T-helper 1 cell treated with Interleukin-12 subunit alpha and Interleukin-12 subunit beta and Interleukin-4 antibody, amounts not matched to agents 30 ng/mL and 1 ng/mL, for 36 hours (primary cell): ENCODE data around the gene XPOT. TPM values are rescaled to one million over a fixed set of nuclear protein-coding genes. Genes with fewer than 3 reads are reported as not detected.

Experiments used
- intact Hi-C: fragments of 100-400 bp; cut with micrococcal nuclease; formaldehyde crosslinking; loops from one replicate; pipeline ENCODE4 v1.15.1; 2024
- total RNA-seq: library from RNA; stranded (reverse); gene quantifications from 2 replicates; pipeline ENCODE4 v1.2.3, GENCODE V29; 2022

The XPOT gene
- total RNA-seq, 1 donor from 2014 or later: 123 TPM

DNA sequence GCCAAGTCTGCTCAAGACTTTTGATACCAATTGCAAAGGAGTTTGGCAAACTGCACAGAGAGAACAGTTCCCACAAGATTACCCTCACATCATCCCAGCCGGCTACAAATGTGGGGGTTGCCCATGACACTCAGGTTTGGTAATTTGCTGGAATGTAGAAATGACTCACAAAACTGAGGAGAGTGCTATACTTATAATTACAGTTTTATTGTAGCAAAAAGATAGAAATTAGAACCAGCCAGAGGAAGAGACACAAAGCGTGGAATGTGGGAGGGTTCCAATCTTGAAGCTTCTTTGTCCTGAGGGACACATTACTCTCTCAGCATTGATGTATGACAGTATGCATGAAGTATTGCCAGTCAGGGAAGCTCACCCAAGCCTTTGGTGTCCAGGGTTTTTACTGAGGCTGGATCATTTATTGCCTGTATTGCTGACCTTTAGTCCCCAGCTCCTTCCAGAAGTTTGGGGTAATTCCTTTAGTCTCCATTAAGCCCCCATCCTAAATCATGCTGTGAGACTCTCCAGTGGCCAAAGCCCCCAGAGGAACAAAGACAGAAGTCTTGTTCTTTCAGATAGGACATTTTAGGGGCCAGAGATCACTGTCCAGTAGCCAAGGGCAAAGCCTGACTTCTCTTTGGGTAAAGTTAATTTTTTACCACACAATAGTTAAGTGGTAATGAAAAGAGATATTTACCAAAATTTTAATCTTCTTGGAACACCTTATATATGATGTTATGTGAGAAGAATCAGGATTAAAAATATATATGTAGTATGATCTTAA, 57.6 kb downstream of the XPOT start:
- intact Hi-C loops: no loop called here

DNA sequence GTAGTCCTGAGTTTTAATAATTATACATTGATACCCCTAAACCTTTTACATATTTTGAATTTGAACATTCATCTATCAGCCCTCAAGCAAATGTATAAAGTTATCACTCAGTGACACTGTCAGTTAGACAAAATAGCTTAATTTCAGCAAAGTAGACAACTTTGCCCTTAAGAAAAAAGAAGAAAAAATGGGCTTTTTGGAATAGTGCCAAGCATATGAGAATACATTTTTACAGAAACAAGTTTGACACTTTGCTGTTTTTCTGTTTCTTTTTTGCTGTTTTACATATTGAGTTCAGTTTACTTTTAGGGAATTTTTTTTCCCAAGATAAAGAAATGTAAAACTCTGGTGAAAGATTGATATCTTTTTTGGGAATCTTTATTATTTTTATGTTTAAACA, 62.0 kb downstream of the XPOT start:
- intact Hi-C loops: no loop called here

DNA sequence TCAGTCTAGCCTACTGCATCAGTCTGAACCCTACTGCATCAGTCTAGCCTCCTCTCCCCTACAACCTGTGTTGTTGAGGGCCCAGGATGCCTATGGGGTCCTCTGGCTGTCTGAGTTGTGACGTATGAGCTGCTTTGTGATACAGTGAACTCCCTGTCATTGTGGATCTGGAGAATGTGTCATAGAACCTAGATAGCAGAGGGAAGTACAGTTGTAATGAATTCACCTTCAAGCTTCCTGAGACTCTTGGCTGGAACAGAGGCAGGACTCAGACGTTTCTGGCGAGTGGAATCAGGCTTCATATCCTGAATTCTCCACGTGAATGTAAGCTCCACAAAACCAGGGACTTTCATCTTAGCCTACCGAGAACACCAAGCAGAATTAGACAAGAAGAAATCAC, 64.8 kb downstream of the XPOT start:
- intact Hi-C loops: no loop called here

DNA sequence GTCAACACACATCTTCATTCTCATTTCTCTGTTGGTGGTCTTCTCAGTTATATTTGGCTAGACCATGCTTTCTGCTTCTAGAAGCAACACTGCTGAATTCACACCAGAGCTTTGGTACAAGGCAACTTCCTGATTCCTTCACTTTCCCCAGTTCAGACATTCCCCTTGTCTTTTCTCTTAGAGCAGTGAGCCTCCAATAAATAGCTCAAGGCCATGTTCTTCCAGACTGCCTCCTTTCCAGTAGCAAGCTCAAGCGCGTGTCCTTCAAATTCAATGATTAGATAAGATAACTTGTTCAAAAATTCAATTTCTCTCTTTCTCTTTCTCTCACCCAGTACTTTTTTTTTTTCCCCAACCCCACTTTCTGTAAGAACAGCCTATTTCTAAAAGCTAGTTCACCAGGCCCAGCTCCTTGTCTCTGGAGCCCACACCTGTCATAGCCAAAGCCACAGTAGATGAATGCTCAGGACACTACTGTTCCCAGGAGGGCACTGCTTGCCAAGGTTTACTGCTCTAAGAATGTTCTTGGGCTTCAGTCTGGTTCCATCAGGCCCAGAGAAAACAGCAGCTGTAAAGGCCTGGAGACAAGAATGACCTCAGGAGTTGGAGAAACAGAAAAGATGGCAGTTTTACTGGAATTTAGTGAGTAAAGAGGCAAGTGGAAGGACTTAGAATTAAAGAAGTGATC, 65.4 kb downstream of the XPOT start:
- intact Hi-C loops: no loop called here

DNA sequence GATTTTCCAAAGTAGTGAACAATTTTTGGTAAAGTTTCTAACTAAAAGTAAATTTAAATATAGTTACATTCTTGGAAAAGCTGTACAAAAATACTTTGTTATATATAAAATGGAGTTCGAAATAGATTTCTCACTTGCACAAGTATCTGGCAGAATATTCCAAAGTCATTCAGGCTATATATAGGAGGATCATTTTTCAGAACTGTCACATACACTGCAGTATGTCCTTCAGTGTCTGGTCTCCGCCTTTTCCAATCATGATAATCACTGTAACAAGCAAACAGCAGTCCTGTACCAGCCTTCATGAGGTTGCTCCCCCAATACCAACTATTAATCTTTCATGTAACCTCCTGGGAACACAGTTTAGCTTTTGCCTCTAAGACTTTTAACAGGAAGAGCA, 66.3 kb downstream of the XPOT start:
- intact Hi-C loops: no loop called here

DNA sequence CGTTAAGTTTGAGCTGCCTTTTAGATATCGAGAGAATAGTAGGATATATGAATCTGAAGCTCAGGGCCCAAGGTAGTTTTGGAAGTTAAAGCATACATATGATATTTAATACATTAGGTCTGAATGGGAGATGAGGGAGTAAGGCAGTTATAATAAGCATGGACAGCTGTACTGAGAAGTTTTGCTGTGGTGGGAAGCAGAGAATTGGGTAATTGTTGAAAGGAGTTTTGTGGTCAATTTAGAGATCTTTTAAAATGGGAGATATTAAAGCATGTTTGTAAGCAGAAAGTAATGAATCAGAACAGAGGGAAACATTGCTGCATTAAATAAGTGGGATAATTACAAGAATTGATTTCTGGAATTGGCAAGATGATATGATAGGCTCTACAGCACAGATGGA, 69.0 kb downstream of the XPOT start:
- intact Hi-C loops: no loop called here

DNA sequence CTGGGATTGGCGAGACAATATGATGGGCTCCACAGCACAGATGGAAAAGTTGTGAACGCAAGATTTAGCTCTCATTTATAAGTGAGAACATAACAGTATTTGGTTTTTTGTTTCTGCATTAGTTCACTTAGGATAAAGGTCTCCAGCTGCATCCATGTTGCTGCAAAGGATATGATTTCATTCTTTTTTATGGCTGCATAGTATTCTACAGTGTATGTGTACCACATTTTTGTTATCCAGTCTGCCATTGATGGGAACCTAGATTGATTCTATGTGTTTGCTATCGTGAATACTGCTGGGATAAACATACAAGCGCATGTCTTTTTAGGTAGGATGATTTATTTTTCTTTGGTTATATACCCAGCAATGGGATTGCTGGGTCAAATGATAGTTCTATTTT, 71.3 kb downstream of the XPOT start:
- intact Hi-C loops: no loop called here

DNA sequence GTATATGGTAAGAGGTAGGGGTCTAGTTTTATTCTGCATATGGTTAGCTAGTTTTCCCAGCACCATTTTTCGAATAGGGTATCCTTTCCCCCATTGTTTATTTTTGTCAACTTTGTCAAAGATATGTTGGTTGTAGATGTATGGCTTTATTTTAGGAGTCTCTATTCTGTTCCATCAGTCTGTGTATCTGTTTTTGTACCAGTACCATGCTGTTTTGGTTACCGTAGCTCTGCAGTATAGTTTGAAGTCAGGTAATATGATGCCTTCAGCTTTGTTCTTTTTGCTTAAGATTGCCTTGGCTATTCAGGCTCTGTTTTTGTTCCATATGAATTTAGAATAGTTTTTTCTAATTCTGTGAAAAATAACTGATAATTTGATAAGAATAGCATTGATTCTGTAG, 72.7 kb downstream of the XPOT start:
- intact Hi-C loops: no loop called here

DNA sequence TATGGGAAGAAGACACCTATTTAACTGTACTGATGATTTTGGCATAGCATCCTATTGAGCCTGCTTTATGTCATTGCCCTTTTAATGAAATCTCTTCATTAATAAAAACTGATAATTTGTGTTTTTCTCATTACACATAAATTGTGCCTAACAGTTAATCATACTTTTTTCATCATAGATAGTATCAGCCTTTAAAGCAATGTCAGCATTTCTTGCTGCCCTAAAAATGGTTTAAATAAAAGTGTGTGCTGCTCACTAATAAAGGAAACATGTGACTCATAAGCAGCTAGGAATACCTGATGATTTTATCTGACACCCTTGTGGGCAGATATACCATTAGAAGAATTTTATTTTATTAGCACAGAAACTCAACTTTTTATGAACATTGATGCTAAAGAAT, 74.5 kb downstream of the XPOT start:
- intact Hi-C loops: no loop called here

DNA sequence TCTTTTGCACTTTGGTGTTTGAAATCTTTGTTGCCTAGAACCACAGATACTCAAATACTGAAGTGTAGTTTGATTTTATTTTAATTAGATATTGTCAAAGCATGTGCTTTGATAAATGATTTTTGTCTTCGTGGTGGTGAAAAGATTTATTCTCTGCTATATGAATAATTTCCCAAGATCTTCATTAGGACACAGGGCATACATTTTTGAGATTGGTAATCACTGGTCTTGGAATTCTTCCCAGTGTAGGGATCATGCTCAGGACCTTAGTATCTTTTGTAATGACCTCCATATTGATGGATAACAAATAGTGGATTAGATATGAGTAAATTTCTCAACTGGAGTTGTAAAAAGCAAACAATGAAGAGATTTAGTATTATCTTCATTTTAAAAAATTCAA, 76.0 kb downstream of the XPOT start:
- intact Hi-C loops: loop anchor here (5.0 kb wide), 1 partner anchor 63 kb away; no protein-coding TSS in a partner anchor

DNA sequence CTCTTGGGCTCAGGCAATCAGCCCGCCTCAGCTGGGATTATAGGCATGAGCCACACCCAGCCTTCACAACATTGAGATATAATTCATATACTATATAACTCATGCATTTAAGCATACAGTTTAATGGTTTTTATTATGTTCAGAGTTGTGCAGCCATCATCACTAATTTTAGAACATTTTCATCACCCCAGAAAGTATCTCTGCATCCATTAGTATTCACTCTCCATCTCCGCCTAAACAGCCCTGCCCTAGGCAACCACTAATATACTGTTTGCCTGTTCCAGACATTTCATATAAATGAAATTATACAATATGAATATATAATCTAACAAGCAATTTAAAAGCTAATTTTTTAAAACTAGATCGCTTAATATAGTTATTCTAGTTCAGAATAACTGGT, 82.5 kb downstream of the XPOT start:
- intact Hi-C loops: no loop called here

DNA sequence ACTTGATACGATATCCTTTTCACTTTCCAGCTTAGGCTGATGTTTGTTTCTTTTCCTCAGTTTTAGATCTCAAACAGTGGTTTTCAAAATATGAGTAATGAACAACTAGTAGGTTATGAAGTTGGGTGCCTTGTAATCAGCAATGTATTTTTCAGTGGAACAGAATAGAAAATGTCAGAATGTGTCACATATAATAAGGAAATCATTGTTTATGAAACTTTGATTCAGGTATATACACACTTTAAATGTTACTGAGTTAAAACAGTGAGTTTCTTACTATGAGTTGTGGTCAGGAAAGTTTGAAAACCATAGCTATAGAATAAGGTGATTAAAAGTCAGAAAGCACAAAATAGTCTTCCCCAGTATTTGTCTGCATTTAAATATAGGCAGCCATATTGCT, 87.5 kb downstream of the XPOT start:
- intact Hi-C loops: loop anchor here (5.0 kb wide), 1 partner anchor 34 kb away; no protein-coding TSS in a partner anchor

DNA sequence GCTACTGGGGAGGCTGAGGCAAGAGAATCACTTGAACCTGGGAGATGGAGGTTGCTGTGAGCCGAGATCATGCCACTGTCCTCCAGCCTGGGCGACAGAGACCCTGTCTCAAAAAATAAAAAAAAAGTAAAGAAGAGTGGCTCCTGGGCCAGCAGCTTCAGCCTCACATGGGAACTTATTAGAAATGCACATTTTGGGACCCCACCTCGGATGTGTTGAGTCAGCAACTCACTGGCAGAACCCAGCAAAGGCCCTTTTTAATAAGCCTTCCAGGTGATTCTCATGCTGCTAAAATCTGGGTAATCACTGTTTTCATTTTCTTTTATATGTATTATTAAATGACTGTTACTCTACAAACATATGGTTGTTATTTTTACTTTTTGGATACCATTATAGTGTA, 89.3 kb downstream of the XPOT start:
- intact Hi-C loops: loop anchor here (5.0 kb wide), 1 partner anchor 36 kb away; no protein-coding TSS in a partner anchor

DNA sequence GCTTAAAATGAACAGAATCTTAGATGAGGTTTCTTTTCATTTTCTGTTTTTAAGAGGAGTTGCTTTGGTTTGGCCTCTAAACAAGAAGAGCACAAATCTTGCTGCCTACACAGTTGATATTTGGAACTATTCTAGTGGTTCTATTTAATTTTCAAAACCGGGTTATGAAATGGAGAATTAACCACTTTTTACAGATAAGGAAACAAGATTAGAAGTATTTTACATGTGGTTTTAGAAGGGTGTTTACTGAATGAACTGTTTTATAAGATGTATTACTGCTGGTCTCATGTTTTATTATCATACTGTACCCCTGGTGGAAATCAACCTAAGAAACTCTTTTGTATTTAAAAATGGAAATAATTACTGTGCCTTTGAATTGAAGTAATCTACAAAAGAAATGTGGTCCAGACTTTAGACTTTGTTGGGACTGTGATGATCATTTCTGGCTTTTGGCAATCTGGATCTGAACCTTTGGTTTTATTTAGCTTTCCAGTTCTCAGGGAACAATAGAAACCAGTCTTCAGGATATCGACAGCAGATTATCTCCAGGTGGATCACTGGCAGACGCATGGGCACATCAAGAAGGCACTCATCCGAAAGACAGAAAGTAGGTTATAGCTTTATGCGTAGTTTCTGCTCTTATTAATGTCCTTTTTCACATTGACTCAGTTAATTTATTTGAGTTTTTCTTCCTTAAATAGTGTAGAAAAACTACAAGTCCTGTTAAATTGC, 91.0 kb downstream of the XPOT start:
- intact Hi-C loops: loop anchor here (5.0 kb wide), 1 partner anchor 38 kb away; no protein-coding TSS in a partner anchor

DNA sequence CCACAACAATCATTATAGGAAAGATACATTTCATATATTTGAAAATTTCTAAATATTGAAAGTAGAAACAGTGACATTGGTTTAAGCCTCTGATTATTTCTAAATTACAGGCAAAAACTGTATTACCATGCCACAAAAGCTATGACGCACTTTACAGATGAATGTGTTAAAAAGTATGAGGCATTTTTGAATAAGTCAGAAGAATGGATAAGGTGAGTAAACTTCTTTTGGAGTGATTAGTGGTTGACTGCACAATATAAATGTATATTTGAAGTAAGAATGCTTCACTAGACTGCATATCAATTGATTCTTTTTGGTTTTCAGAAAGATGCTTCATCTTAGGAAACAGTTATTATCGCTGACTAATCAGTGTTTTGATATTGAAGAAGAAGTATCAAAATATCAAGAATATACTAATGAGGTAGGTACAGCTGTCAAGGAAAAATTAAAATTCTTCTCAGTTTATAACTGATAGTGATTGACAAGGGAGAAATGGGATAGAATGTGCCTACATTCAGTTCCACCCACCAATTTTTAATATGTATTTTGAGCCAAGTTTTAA, 92.7 kb downstream of the XPOT start:
- intact Hi-C loops: no loop called here

DNA sequence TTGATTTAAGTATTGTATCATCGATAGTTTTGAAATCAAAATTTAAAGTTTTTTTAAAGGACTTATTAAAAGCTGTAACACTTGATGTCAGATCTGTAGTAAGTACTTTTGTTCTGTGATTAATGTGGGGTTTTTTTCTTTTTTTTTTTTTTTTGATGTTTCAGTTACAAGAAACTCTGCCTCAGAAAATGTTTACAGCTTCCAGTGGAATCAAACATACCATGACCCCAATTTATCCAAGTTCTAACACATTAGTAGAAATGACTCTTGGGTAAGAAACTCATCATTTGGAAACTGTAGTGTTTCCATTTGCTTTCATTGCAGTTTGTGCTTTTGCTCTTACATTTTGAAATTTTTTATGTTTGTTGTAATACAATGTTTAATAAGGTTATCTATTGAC, 93.3 kb downstream of the XPOT start:
- intact Hi-C loops: no loop called here

DNA sequence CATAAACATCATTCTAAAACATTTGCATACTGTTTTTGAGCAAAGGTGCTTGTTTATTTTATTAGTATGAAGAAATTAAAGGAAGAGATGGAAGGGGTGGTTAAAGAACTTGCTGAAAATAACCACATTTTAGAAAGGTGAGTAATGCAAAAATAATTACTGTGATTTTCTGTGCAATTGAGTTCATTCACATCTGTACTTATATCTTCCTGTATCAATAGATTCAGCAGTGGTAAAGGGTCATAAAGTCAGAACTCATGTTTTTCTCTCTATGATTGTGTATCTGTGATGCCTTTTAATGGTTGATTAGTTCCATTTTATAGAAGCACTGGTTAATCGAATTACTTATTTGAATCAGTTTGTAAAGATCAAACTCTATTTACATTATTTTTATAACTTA, 93.7 kb downstream of the XPOT start:
- intact Hi-C loops: no loop called here

DNA sequence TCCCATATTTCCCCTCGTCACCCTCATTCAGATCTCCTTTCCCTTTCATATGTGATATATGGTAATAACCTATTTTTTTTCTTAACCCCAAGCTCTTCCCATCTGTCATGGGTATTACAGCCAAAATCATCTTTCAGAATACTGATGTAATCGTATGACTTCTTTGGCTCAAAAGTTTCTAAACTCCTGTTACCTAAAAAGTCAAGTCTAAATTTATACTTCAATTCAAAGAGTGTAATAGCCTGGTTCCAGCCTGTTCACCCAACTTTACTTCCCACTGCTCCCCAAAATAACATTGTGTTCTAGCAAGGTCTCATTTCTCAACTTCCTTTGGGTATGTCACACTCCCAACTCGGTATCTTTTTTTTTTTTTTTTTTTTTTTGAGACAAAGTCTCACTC, 96.2 kb downstream of the XPOT start:
- intact Hi-C loops: no loop called here
